ENCODE data around the gene NAPB.

Gene NAPB

GRCh38 chr20:23404196-23404595 is 17.1 kb downstream of the NAPB start:
- no peak for DNase-seq

GRCh38 chr20:23403751-23404150 is 17.5 kb downstream of the NAPB start:
- DNase-seq = no peak

GRCh38 chr20:23401051-23401450 is 20.2 kb downstream of the NAPB start:
- DNase-seq = no peak

GRCh38 chr20:23399568-23400241 is 21.6 kb downstream of the NAPB start:
- DNase-seq = peak; percentile 49

GRCh38 chr20:23397961-23398360 is 23.3 kb downstream of the NAPB start:
- DNase-seq = peak; percentile 72

GRCh38 chr20:23396950-23397627 is 24.2 kb downstream of the NAPB start:
- DNase-seq = no peak

- DNase-seq = no peak
Observed at GRCh38 chr20:23393996-23394775, 27.1 kb downstream of the NAPB start.

- DNase-seq = no peak
Observed at GRCh38 chr20:23391707-23392310, 29.5 kb downstream of the NAPB start.

GRCh38 chr20:23390091-23390774 is 31.1 kb downstream of the NAPB start:
- DNase-seq = no peak

- DNase-seq = no peak
Observed at GRCh38 chr20:23387118-23387443, 34.2 kb downstream of the NAPB start.

- no peak for DNase-seq
Observed at GRCh38 chr20:23386304-23387117, 34.8 kb downstream of the NAPB start.

GRCh38 chr20:23381876-23382275 is 39.4 kb downstream of the NAPB start:
- DNase-seq = no peak

- DNase-seq = no peak
Observed at GRCh38 chr20:23379772-23380171, 41.5 kb downstream of the NAPB start.

GRCh38 chr20:23375827-23376226 is 45.5 kb downstream of the NAPB start:
- DNase-seq = no peak

- DNase-seq = no peak
Observed at GRCh38 chr20:23374441-23374840, 46.8 kb downstream of the NAPB start.

GRCh38 chr20:23371496-23371895 is 49.8 kb downstream of the NAPB start:
- peak; percentile 71 for DNase-seq

GRCh38 chr20:23370873-23371272 is 50.4 kb downstream of the NAPB start:
- no peak for DNase-seq

GRCh38 chr20:23370274-23370673 is 51.0 kb downstream of the NAPB start:
- no peak for DNase-seq

- no peak for DNase-seq
Observed at GRCh38 chr20:23369072-23369823, 52.0 kb downstream of the NAPB start.

- no peak for DNase-seq
Observed at GRCh38 chr20:23368316-23369071, 52.8 kb downstream of the NAPB start.

- peak; percentile 27 for DNase-seq
Observed at GRCh38 chr20:23367770-23368169, 53.5 kb downstream of the NAPB start.

Data from inflammatory macrophage treated with lipopolysaccharide for 4 hours (primary cell).